ENCODE data around the gene KLHDC7B. TPM values are rescaled to one million over a fixed set of nuclear protein-coding genes. Genes with fewer than 3 reads are reported as not detected.
A peak's percentile ranks its signal among the peaks of the same experiment; 100 is the strongest.

The KLHDC7B gene
- polyA plus RNA-seq, 1 donor, result 0.18 TPM

- no CpG with 5 or more reads among the region's 11 CpGs for WGBS (ENCODE audit: insufficient coverage, low lambda C conversion rate)
- DNase-seq, result no peak
- Histone ChIP-seq H3K4me3 (ENCODE audit: low read length) (no peak overlapping the region), H3K27me3 (ENCODE audit: control insufficient read depth, insufficient read depth, low read length) (peaks cover 54% of the 10 kb centered on the region), H3K27ac (ENCODE audit: low read length) (no peak overlapping the region), H3K36me3 (ENCODE audit: control insufficient read depth, insufficient read depth, low read length) (no peaks in the 10 kb centered on the region), H3K9me3 (ENCODE audit: control insufficient read depth, low read depth, low read length) (peaks cover 6% of the 10 kb centered on the region), H3K4me1 (ENCODE audit: control insufficient read depth, insufficient read depth, low read length) (peaks cover 4% of the 10 kb centered on the region)
These were observed 5.6 kb downstream of the KLHDC7B start for GRCh38 chr22:50551160-50551752.

- no peak for DNase-seq
- WGBS (ENCODE audit: insufficient coverage, low lambda C conversion rate), result 50% methylated on average over 1 of the region's 8 CpGs
- H3K4me1 ChIP-seq (ENCODE audit: control insufficient read depth, insufficient read depth, low read length), result peaks cover 4% of the 10 kb centered on the region
- H3K27ac ChIP-seq (ENCODE audit: low read length), result no peak overlapping the region
- peaks cover 42% of the 10 kb centered on the region for H3K27me3 ChIP-seq (ENCODE audit: control insufficient read depth, insufficient read depth, low read length)
- peaks cover 6% of the 10 kb centered on the region for H3K9me3 ChIP-seq (ENCODE audit: control insufficient read depth, low read depth, low read length)
- no peak overlapping the region for H3K4me3 ChIP-seq (ENCODE audit: low read length)
- no peaks in the 10 kb centered on the region for H3K36me3 ChIP-seq (ENCODE audit: control insufficient read depth, insufficient read depth, low read length)
These were observed 7.6 kb downstream of the KLHDC7B start for GRCh38 chr22:50553310-50553709.

GRCh38 chr22:50556703-50557102, 11.0 kb downstream of the KLHDC7B start:
- no peak overlapping the region for H3K4me3 ChIP-seq (ENCODE audit: low read length)
- peaks cover 31% of the 10 kb centered on the region for H3K27me3 ChIP-seq (ENCODE audit: control insufficient read depth, insufficient read depth, low read length)
- no peak for DNase-seq
- no peaks in the 10 kb centered on the region for H3K4me1 ChIP-seq (ENCODE audit: control insufficient read depth, insufficient read depth, low read length)
- H3K36me3 ChIP-seq (ENCODE audit: control insufficient read depth, insufficient read depth, low read length), result no peaks in the 10 kb centered on the region
- no peak overlapping the region for H3K27ac ChIP-seq (ENCODE audit: low read length)
- no peaks in the 10 kb centered on the region for H3K9me3 ChIP-seq (ENCODE audit: control insufficient read depth, low read depth, low read length)
- 100% methylated on average over 1 of the region's 5 CpGs for WGBS (ENCODE audit: insufficient coverage, low lambda C conversion rate)

GRCh38 chr22:50560034-50560433, 14.3 kb downstream of the KLHDC7B start:
- H3K4me3 ChIP-seq (ENCODE audit: low read length), result no peak overlapping the region
- no CpG with 5 or more reads among the region's 3 CpGs for WGBS (ENCODE audit: insufficient coverage, low lambda C conversion rate)
- DNase-seq, result no peak
- peaks cover 6% of the 10 kb centered on the region for H3K4me1 ChIP-seq (ENCODE audit: control insufficient read depth, insufficient read depth, low read length)
- H3K9me3 ChIP-seq (ENCODE audit: control insufficient read depth, low read depth, low read length), result no peaks in the 10 kb centered on the region
- no peak overlapping the region for H3K27ac ChIP-seq (ENCODE audit: low read length)
- peaks cover 32% of the 10 kb centered on the region for H3K27me3 ChIP-seq (ENCODE audit: control insufficient read depth, insufficient read depth, low read length)
- no peaks in the 10 kb centered on the region for H3K36me3 ChIP-seq (ENCODE audit: control insufficient read depth, insufficient read depth, low read length)

- no peaks in the 10 kb centered on the region for H3K9me3 ChIP-seq (ENCODE audit: control insufficient read depth, low read depth, low read length)
- H3K4me1 ChIP-seq (ENCODE audit: control insufficient read depth, insufficient read depth, low read length), result peaks cover 6% of the 10 kb centered on the region
- DNase-seq, result no peak
- WGBS (ENCODE audit: insufficient coverage, low lambda C conversion rate), result no CpG with 5 or more reads among the region's 34 CpGs
- H3K27me3 ChIP-seq (ENCODE audit: control insufficient read depth, insufficient read depth, low read length), result peaks cover 25% of the 10 kb centered on the region
- no peak overlapping the region for H3K4me3 ChIP-seq (ENCODE audit: low read length)
- H3K36me3 ChIP-seq (ENCODE audit: control insufficient read depth, insufficient read depth, low read length), result no peaks in the 10 kb centered on the region
- H3K27ac ChIP-seq (ENCODE audit: low read length), result no peak overlapping the region
These were observed 16.0 kb downstream of the KLHDC7B start for GRCh38 chr22:50561401-50562358.

- DNase-seq, result peak; percentile 95 to 96
- peaks cover 6% of the 10 kb centered on the region for H3K4me1 ChIP-seq (ENCODE audit: control insufficient read depth, insufficient read depth, low read length)
- H3K27me3 ChIP-seq (ENCODE audit: control insufficient read depth, insufficient read depth, low read length), result peaks cover 23% of the 10 kb centered on the region
- peak within 1 kb of the TSS; percentile 60 for H3K4me3 ChIP-seq (ENCODE audit: low read length)
- peak within 1 kb of the TSS; percentile 81 for H3K27ac ChIP-seq (ENCODE audit: low read length)
- WGBS (ENCODE audit: insufficient coverage, low lambda C conversion rate), result no CpG with 5 or more reads among the region's 61 CpGs
- no peaks in the 10 kb centered on the region for H3K9me3 ChIP-seq (ENCODE audit: control insufficient read depth, low read depth, low read length)
- H3K36me3 ChIP-seq (ENCODE audit: control insufficient read depth, insufficient read depth, low read length), result peaks cover under 1% of the 10 kb centered on the region
These were observed 17.1 kb downstream of the KLHDC7B start, which contains the start of gene SYCE3 for GRCh38 chr22:50562523-50563412. TSS of gene SYCE3 (minus strand) at chr22:50562919. CDS start at chr22:50556405, 6,514 bp downstream.

GRCh38 chr22:50563413-50564160, 17.9 kb downstream of the KLHDC7B start:
- peak overlapping the region; percentile 60 for H3K4me3 ChIP-seq (ENCODE audit: low read length)
- peaks cover 4% of the 10 kb centered on the region for H3K36me3 ChIP-seq (ENCODE audit: control insufficient read depth, insufficient read depth, low read length)
- DNase-seq, result no peak
- H3K27ac ChIP-seq (ENCODE audit: low read length), result peak overlapping the region; percentile 81
- WGBS (ENCODE audit: insufficient coverage, low lambda C conversion rate), result 72% methylated on average over 2 of the region's 17 CpGs
- peaks cover 6% of the 10 kb centered on the region for H3K4me1 ChIP-seq (ENCODE audit: control insufficient read depth, insufficient read depth, low read length)
- no peaks in the 10 kb centered on the region for H3K9me3 ChIP-seq (ENCODE audit: control insufficient read depth, low read depth, low read length)
- H3K27me3 ChIP-seq (ENCODE audit: control insufficient read depth, insufficient read depth, low read length), result peaks cover 17% of the 10 kb centered on the region

GRCh38 chr22:50564289-50564688, 18.6 kb downstream of the KLHDC7B start:
- Histone ChIP-seq H3K36me3 (ENCODE audit: control insufficient read depth, insufficient read depth, low read length) (peaks cover 4% of the 10 kb centered on the region), H3K4me1 (ENCODE audit: control insufficient read depth, insufficient read depth, low read length) (peaks cover 6% of the 10 kb centered on the region), H3K27ac (ENCODE audit: low read length) (no peak overlapping the region), H3K27me3 (ENCODE audit: control insufficient read depth, insufficient read depth, low read length) (peaks cover 14% of the 10 kb centered on the region), H3K9me3 (ENCODE audit: control insufficient read depth, low read depth, low read length) (no peaks in the 10 kb centered on the region), H3K4me3 (ENCODE audit: low read length) (no peak overlapping the region)
- no peak for DNase-seq
- WGBS (ENCODE audit: insufficient coverage, low lambda C conversion rate), result no CpG with 5 or more reads among the region's 11 CpGs

- DNase-seq, result no peak
- no peak overlapping the region for H3K4me3 ChIP-seq (ENCODE audit: low read length)
- no peaks in the 10 kb centered on the region for H3K27me3 ChIP-seq (ENCODE audit: control insufficient read depth, insufficient read depth, low read length)
- no peak overlapping the region for H3K27ac ChIP-seq (ENCODE audit: low read length)
- peaks cover 19% of the 10 kb centered on the region for H3K36me3 ChIP-seq (ENCODE audit: control insufficient read depth, insufficient read depth, low read length)
- peaks cover 6% of the 10 kb centered on the region for H3K4me1 ChIP-seq (ENCODE audit: control insufficient read depth, insufficient read depth, low read length)
- 100% methylated on average over 3 of the region's 7 CpGs for WGBS (ENCODE audit: insufficient coverage, low lambda C conversion rate)
- H3K9me3 ChIP-seq (ENCODE audit: control insufficient read depth, low read depth, low read length), result no peaks in the 10 kb centered on the region
These were observed 22.1 kb downstream of the KLHDC7B start for GRCh38 chr22:50567721-50568252.
